Thymus (tissue), 11 donors: ENCODE measurements around the gene HMGN3. TPM values are rescaled to one million over a fixed set of nuclear protein-coding genes. Genes with fewer than 3 reads are reported as not detected.

Source experiments
- DNase-seq, 9 donors: peaks; one replicate each; pipeline ENCODE4 v3.0.0-alpha.2; 2013; ENCODE audit warnings: low spot score in 9 of 9, low read depth in 6 of 9, missing footprints in 1 of 9
- H3K27ac ChIP-seq, 2 donors: one replicate each; pipeline ENCODE4 v1.5.1; 2013; ENCODE audit warnings: control low read depth in 1 of 2, low read depth in 1 of 2, low read length in 1 of 2, mild to moderate bottlenecking in 1 of 2, moderate library complexity in 1 of 2
- H3K27me3 ChIP-seq, 2 donors: one replicate each; pipeline ENCODE4 v1.5.1; 2013; ENCODE audit warnings: low read length in 1 of 2; ENCODE audit not compliant: control insufficient read depth in 2 of 2, insufficient read depth in 1 of 2
- H3K36me3 ChIP-seq, 2 donors: one replicate each; pipeline ENCODE4 v1.5.1; 2013; ENCODE audit warnings: low read length in 1 of 2, mild to moderate bottlenecking in 1 of 2, moderate library complexity in 1 of 2; ENCODE audit not compliant: control insufficient read depth in 2 of 2, insufficient read depth in 2 of 2
- H3K4me1 ChIP-seq, 2 donors: one replicate each; pipeline ENCODE4 v1.5.1; 2013; ENCODE audit warnings: low read length in 2 of 2; ENCODE audit not compliant: control insufficient read depth in 2 of 2, insufficient read depth in 2 of 2
- H3K4me3 ChIP-seq, 2 donors: one replicate each; pipeline ENCODE4 v1.5.1; 2013; ENCODE audit warnings: low read length in 2 of 2, control low read depth in 1 of 2, mild to moderate bottlenecking in 1 of 2
- H3K9me3 ChIP-seq, 2 donors: one replicate each; pipeline ENCODE4 v1.5.1; 2013; ENCODE audit warnings: low read length in 1 of 2, mild to moderate bottlenecking in 1 of 2; ENCODE audit not compliant: control insufficient read depth in 2 of 2, insufficient read depth in 1 of 2
- WGBS: extraction: QIAGEN DNeasy Blood & Tissue Kit; methylation state at CpG from one replicate; pipeline ENCODE4 v1.1.7; 2013; 5-methylcytosine and 5-hydroxymethylcytosine counted together
- polyA plus RNA-seq: library from polyadenylated mRNA; stranded (reverse); fragments of 200-250 nt; gene quantifications from one replicate; pipeline ENCODE4 v1.2.3, GENCODE V29; 2013
- total RNA-seq: library from RNA; stranded (reverse); fragments of 120-200 nt; gene quantifications from one replicate; pipeline ENCODE4 v1.2.4, GENCODE V29; 2013
- donor health status: healthy.

Gene HMGN3
- total and polyA plus RNA-seq, 2 donors = 197 to 203 TPM

DNA sequence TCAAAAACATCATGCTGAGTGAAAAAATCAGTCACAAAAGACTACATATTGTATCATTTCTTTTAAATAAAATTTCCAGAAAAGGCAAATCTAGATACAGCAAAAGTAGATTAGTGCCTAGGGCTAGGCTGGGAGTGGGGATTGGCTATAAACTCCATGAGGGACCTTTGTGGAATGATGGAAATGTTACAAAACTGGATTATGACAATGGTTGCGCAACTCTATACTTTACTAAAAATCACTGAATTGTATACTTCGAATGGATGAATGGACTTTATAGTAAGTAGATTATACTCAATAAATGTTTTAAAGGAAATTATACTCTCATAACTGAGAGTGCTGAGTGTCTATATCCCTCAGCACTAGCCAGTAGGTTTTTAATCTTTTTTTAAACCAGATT is 4.3 kb downstream of the HMGN3 start:
- 97% methylated on average over 2 of the region's 2 CpGs for WGBS
- DNase-seq = no peak
- Histone ChIP-seq H3K36me3 (no peaks in the 10 kb centered on the region), H3K9me3 (no peaks in the 10 kb centered on the region), H3K4me3 (no peak overlapping the region), H3K4me1 (peaks cover 0 to 12% of the 10 kb centered on the region in 2 donors), H3K27me3 (no peaks in the 10 kb centered on the region), H3K27ac (no peak overlapping the region)

DNA sequence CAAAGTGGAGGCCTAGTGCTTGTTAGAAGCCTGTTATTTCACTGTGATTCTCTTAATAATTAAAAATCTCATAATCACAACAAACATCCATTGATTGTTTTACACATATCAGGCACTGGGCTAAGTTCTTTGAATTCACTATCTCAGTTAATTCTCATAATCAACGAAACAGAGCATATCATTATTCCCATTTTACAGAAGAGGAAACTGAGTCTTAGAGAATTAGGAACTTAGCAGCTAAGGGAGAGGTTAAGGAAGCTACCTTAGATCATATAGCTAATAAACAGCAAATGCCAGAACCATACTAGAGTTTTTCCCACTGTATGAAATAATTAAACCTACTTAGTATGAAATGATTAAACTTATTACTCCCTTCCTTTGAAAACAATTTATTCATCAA is 7.0 kb downstream of the HMGN3 start:
- no peaks in the 10 kb centered on the region for H3K9me3 ChIP-seq
- 100% methylated on average over 1 of the region's 1 CpG for WGBS
- H3K36me3 ChIP-seq = no peaks in the 10 kb centered on the region
- no peaks in the 10 kb centered on the region for H3K27me3 ChIP-seq
- no peak for DNase-seq
- no peak overlapping the region for H3K4me3 ChIP-seq
- H3K4me1 ChIP-seq = peaks cover 0 to 4% of the 10 kb centered on the region in 2 donors
- H3K27ac ChIP-seq = no peak overlapping the region

DNA sequence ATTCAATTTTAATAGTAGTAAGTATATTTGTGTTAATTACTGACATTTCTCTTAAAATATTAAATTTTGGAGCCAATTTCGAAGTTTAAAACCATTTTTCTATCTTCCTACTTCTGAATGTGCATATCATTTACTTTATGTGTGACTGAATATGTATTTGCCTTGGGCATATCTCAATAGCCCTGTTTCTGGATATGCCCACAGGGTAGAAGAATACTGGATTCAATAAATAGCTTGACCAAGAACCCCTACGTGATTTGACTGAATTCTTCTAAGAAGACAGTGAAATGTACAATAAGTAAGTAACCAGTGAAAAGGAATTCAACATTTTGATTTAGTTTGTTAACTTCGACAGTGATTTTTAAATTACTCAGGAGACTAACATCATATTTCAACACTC is 7.8 kb downstream of the HMGN3 start:
- WGBS = 96% methylated on average over 3 of the region's 3 CpGs
- no peak for DNase-seq
- no peak overlapping the region for H3K4me3 ChIP-seq

DNA sequence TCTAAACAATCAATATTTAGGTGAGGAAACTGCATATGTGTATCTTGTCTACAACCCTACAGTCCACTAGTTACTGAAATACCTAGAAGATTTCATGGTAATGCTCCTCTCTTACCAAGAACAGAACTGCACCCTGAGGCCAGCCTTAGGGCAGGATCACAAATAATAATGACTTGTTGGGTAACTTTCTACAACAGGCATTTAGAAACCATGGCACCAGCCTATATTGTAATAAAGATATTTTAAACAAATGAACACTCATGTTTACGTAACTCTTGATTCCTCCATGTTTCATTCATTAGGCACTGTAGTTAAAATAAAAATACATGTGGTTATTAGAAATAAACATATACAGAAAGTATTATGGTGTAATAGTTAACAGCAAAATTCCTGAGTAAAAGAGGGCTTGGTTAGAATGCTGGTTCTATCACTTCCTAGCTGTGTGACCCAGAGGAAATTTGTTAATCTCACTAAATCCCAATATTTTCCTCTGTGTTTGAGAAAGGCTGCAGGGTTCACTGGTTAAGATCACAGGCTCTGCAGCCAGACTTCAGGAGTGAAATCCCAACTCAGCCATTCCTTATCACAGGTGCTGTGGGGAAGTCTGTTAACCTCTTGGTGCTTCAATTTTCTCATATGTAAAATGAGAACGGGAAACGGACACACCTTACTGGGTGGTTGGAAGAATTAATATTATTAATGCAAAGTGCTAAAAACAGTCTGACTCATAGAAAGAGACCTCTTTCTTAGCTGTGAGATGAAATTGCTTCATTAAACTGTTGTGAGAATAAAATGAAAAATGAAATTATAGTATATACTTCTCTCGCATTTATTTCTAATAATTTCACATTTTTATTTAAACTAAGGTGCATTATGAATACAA is 8.5 kb downstream of the HMGN3 start:
- Histone ChIP-seq H3K4me1 (no peaks in the 10 kb centered on the region), H3K27ac (no peak overlapping the region), H3K27me3 (no peaks in the 10 kb centered on the region), H3K9me3 (no peaks in the 10 kb centered on the region), H3K36me3 (no peaks in the 10 kb centered on the region), H3K4me3 (no peak overlapping the region)
- WGBS = 98% methylated on average over 4 of the region's 4 CpGs
- DNase-seq = no peak

More for the DNA sequence above, 7.8 kb downstream of the HMGN3 start:
- Histone ChIP-seq H3K27ac (no peak overlapping the region), H3K27me3 (no peaks in the 10 kb centered on the region), H3K4me1 (no peaks in the 10 kb centered on the region), H3K36me3 (no peaks in the 10 kb centered on the region), H3K9me3 (no peaks in the 10 kb centered on the region)

DNA sequence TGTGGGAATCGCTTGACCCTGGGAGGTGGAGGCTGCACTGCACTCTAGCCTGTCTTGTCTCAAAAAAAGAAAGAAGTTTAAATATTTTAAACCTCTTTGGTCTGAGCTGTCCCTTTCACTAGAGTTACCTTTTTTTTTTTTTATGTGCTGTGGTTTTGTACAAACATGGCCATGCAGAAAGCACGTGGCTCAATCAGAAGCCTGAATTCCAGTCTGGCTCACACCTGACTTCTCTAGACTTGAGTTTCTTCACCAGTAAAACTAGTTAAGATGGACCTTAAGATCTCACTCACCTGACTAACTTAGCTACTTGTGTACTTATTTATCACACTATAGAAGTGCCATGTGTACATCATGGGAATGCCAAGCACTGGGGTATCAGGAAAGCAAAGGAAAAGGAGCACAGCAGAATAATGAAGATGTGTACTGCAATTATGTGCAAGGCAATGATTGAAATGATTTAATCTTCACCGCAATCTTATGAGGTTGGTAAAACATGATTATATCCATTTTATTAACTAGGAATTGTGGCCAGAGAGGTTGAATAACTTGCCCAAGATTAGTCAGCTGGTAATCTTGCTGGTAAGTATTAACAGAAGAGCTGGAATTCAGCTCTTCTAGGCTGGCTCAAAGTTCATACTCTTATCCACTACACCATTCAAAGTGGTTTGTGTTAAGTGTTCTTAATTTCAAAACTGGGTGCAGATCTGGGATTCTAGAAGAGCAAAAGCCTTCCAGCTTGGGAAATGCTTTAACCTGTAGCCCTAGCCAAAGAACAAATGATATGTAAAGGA is 10.7 kb downstream of the HMGN3 start:
- Histone ChIP-seq H3K4me1 (no peaks in the 10 kb centered on the region), H3K9me3 (no peaks in the 10 kb centered on the region), H3K4me3 (no peak overlapping the region), H3K36me3 (no peaks in the 10 kb centered on the region), H3K27ac (no peak overlapping the region), H3K27me3 (no peaks in the 10 kb centered on the region)
- 92% methylated on average over 3 of the region's 3 CpGs for WGBS
- DNase-seq = no peak

DNA sequence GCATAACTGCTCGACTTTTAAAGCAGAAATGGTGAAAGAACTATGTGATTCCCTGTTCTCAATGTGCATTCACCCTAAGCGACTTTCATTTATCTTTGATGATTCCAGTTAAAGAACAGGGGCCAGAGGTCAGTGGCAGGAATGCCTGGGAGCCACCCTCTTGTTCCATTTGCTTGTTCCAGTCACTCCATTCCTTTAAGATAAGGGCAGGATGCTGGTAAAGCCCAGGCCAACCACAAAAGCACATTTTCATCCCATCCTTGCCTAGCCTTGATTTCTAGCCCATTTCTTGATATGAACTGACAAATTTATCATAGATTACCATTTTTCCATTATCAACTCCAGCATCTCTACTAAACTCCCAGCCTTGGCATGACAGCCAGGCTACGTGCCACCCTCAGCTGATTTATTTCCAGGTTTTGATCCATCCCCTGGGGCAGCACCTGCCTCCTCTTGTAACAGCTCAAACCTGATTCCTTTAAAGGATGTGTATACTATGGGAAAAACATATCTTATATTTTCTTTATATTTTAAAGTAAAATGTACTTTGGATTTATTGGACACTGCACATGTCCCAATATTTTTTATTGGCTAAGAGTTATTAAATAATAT is 19.2 kb downstream of the HMGN3 start:
- H3K36me3 ChIP-seq = peaks cover 0 to 2% of the 10 kb centered on the region in 2 donors
- H3K4me1 ChIP-seq = no peaks in the 10 kb centered on the region
- H3K4me3 ChIP-seq = no peak overlapping the region
- no peak for DNase-seq
- no peak overlapping the region for H3K27ac ChIP-seq
- 97% methylated on average over 3 of the region's 3 CpGs for WGBS
- no peaks in the 10 kb centered on the region for H3K27me3 ChIP-seq
- no peaks in the 10 kb centered on the region for H3K9me3 ChIP-seq

DNA sequence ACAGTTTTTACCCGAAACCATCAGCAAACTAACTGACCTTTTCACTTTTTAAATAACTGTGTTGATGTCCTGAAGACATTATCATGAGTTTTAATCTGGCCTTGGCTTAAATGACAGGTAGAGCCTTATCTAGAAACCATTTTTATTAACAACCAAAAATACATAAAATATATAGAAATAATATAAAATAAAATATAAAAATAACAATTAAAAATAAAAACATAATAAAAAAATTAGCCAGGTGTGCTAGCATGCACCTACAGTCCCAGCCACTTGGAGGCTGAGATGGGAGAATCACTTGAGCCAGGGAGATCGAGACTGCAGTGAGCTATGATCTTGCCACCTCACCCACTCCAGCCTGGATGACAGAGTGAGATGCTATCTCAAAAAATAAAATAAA is 21.6 kb downstream of the HMGN3 start:
- Histone ChIP-seq H3K27me3 (no peaks in the 10 kb centered on the region), H3K27ac (no peak overlapping the region), H3K36me3 (peaks cover 0 to 18% of the 10 kb centered on the region in 2 donors), H3K4me1 (no peaks in the 10 kb centered on the region), H3K9me3 (no peaks in the 10 kb centered on the region), H3K4me3 (no peak overlapping the region)
- 98% methylated on average over 2 of the region's 2 CpGs for whole genome bisulfite sequencing
- no peak for DNase-seq

DNA sequence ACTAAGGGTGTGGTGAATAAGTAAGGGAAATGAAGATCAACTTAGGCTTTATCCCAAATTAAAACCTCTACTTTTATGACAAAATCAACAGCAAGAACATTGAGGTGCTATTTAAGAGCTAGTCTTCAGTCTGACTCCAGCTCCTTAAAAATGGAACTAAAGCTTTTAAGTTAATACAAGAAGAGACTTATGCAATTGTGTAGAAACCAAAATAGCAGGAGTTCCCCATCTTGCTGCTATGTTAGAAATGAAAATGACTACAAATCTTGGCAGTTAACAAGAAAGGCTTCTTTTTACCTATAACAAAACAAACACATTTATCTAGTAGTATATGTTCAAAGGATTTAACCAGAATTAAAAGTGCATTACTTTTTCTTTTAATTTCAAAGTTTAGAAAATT is 25.7 kb downstream of the HMGN3 start:
- Histone ChIP-seq H3K36me3 (peaks cover 6 to 40% of the 10 kb centered on the region in 2 donors), H3K27me3 (no peaks in the 10 kb centered on the region), H3K9me3 (no peaks in the 10 kb centered on the region), H3K27ac (no peak overlapping the region), H3K4me3 (no peak overlapping the region), H3K4me1 (no peaks in the 10 kb centered on the region)
- DNase-seq = no peak

DNA sequence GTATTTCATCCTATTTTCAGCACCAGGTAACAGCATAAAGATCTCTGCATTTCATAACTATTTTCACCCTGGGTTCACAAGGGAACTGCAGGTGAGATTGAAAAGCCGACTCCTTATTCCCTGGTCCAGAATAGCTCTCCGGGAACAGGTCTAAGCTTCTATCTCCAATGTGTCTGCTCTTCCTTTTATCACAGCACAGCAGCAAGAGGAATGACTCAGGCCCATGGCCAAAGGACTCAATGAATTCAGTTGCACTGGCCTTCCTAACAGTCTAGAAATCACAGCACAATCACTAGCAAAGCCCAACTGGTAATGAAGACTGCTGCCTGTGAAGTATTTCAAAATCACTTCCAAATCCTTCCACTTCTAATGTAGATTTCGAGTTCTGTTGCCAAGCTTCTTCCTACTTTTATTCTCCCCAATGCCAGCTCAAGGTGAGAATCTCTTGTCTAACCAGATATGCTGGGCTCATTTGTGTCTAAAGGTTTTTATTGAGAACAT is 30.7 kb downstream of the HMGN3 start:
- Histone ChIP-seq H3K4me1 (no peaks in the 10 kb centered on the region), H3K27me3 (no peaks in the 10 kb centered on the region), H3K9me3 (no peaks in the 10 kb centered on the region), H3K27ac (no peak overlapping the region), H3K36me3 (peaks cover 6 to 41% of the 10 kb centered on the region in 2 donors), H3K4me3 (no peak overlapping the region)
- WGBS = 96% methylated on average over 3 of the region's 3 CpGs
- DNase-seq = no peak
